GM12874 (cell line): ENCODE results near the gene COPB1.

Experiments used
- TF ChIP-seq, protein P1 (sequence below): IDR thresholded peaks from 2 replicates; pipeline ENCODE4 v1.5.1; 2011; ENCODE audit warnings: low read depth, mild to moderate bottlenecking, control low read depth, low read length, moderate library complexity; ENCODE audit not compliant: insufficient read depth

Gene COPB1

DNA sequence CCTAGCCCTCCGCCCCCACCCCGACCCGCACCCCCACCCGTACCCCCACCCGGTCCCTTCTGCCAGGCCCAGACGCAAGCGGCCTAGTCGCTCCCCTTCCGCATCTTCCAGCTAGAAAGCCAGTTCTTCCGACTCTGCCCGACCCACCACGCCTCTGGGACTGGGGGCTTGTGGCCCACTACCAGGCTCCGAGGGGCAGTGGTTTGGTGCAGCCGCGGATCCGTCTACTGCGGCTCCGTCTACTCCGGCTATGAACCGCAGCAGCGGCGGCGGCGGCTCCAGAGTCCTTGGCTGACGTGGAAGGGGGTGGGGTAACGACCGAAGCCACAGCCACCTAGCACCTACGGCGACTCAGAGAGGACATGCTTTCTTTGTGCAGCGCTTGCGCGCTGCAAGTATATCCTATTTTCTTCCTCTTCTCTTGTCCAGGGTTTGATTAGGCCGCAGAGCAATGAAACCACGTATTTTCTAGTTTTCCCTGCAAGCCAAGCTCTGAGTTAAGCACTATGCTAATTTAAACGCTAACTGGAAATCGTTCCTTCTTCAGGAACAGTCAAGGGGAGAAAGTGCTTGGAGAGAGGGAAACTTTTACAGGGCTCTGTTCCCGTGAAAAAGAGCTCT lies at the start of gene COPB1:
COPB1 (minus strand) TSS at position 252 of the 621 bp plus-strand sequence. CDS start 883 bp downstream, outside the sequence.
- TF ChIP-seq, protein P1, sequence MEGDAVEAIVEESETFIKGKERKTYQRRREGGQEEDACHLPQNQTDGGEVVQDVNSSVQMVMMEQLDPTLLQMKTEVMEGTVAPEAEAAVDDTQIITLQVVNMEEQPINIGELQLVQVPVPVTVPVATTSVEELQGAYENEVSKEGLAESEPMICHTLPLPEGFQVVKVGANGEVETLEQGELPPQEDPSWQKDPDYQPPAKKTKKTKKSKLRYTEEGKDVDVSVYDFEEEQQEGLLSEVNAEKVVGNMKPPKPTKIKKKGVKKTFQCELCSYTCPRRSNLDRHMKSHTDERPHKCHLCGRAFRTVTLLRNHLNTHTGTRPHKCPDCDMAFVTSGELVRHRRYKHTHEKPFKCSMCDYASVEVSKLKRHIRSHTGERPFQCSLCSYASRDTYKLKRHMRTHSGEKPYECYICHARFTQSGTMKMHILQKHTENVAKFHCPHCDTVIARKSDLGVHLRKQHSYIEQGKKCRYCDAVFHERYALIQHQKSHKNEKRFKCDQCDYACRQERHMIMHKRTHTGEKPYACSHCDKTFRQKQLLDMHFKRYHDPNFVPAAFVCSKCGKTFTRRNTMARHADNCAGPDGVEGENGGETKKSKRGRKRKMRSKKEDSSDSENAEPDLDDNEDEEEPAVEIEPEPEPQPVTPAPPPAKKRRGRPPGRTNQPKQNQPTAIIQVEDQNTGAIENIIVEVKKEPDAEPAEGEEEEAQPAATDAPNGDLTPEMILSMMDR = no peak

GRCh38 chr11:14547440-14547839 lies 47.8 kb upstream of the COPB1 start:
- TF ChIP-seq, protein P1 = no peak

GRCh38 chr11:14546672-14547071 lies 47.1 kb upstream of the COPB1 start:
- TF ChIP-seq, protein P1 = no peak

GRCh38 chr11:14544611-14545010 lies 45.0 kb upstream of the COPB1 start:
- TF ChIP-seq, protein P1 = no peak

DNA sequence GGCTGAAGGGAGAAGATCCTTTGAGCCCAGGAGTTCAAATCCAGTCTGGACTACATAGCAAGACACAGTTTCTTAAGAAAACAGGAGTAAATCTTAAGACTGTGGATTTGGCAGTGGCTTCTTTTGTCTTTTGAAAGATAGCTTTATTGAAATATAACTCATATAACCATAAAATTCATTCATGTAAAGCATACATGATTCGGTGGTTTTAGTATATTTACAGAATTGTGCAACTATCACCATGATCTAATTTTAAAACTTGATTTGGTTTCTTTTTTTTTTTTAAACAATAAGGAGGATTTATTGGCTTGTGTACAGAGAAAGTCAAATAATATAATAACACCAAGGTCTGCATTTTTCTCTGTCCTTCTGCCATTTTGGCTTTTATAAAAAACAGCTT lies 43.6 kb upstream of the COPB1 start:
- TF ChIP-seq, protein P1 = no peak

DNA sequence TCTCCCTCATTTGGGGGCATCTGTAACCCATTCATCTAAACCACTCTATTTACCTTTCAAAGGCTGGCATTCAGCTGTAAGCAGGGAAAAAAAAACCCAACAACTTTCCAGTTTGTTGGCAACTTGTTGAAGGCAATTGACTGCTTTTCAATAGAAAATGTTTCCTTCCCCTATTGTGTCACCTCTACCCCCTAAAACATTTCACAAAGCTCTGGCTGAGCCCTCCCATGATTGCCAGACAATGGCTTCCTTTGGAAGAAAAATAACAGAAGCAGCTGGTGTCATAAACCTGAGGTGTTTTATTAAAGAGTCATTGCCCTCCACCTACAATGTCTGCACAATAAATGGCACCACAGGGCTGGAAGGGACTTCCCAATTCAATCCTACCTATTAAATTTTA lies 42.7 kb upstream of the COPB1 start:
- TF ChIP-seq, protein P1 = no peak

- TF ChIP-seq, protein P1 = no peak
Measured at GRCh38 chr11:14541192-14541947, 41.8 kb upstream of the COPB1 start.
